Neural crest cell (in vitro differentiated cells): Measurements from ENCODE around the gene MAN2B2. TPM values are rescaled to one million over a fixed set of nuclear protein-coding genes. Genes with fewer than 3 reads are reported as not detected.
"Not testable (repeated sequence)": the region's sequence is repeated elsewhere in the genome, so short reads cannot be mapped to it uniquely, and the experiment has no call there.

Experiments used
- DNase-seq: peaks from one replicate; pipeline ENCODE4 v3.0.0; 2021; ENCODE audit warnings: low read depth, mixed read lengths, low spot score
- H3K27ac Mint-ChIP-seq: one replicate; pipeline ENCODE4 v1.8.0; 2021; ENCODE audit warnings: mild to moderate bottlenecking, mixed read lengths; ENCODE audit not compliant: unreplicated experiment
- H3K27me3 Mint-ChIP-seq: 2 replicates; pipeline ENCODE4 v1.8.0; 2021; ENCODE audit warnings: low read depth, mild to moderate bottlenecking, mixed read lengths
- H3K36me3 Mint-ChIP-seq: 2 replicates; pipeline ENCODE4 v1.8.0; 2021; ENCODE audit warnings: low read depth, mild to moderate bottlenecking, mixed read lengths
- H3K4me1 Mint-ChIP-seq: 2 replicates; pipeline ENCODE4 v1.8.0; 2021; ENCODE audit warnings: mixed read lengths
- H3K4me3 Mint-ChIP-seq: one replicate; pipeline ENCODE4 v1.8.0; 2021; ENCODE audit warnings: mild to moderate bottlenecking, mixed read lengths
- H3K9me3 Mint-ChIP-seq: 2 replicates; pipeline ENCODE4 v1.8.0; 2021; ENCODE audit warnings: mixed read lengths
- CTCF ChIP-seq: fragments of 200-600 bp; sonication (generic); conservative IDR thresholded peaks from 2 replicates; pipeline ENCODE4 v1.5.0; 2021; ENCODE audit warnings: antibody characterized with exemption, mild to moderate bottlenecking
- total RNA-seq: library from RNA; stranded (reverse); gene quantifications from 2 replicates; pipeline ENCODE4 v1.2.1, GENCODE V29; 2021

Gene MAN2B2
- total RNA-seq, 1 donor from 2014 or later: 9.4 TPM

GRCh38 chr4:6644792-6645530 lies 70.0 kb downstream of the MAN2B2 start:
- peak overlapping the region; percentile 73 for H3K4me3 Mint-ChIP-seq
- peaks cover 24% of the 10 kb centered on the region for H3K36me3 Mint-ChIP-seq
- H3K27me3 Mint-ChIP-seq: no peaks in the 10 kb centered on the region
- H3K4me1 Mint-ChIP-seq: peaks cover 36% of the 10 kb centered on the region
- no peak for TF ChIP-seq CTCF
- no peak overlapping the region for H3K27ac Mint-ChIP-seq
- no peak for DNase-seq
- H3K9me3 Mint-ChIP-seq: no peaks in the 10 kb centered on the region

- TF ChIP-seq CTCF: no peak
- no peak for DNase-seq
- no peak overlapping the region for H3K4me3 Mint-ChIP-seq
- no peaks in the 10 kb centered on the region for H3K9me3 Mint-ChIP-seq
- no peak overlapping the region for H3K27ac Mint-ChIP-seq
- H3K27me3 Mint-ChIP-seq: no peaks in the 10 kb centered on the region
- peaks cover 18% of the 10 kb centered on the region for H3K4me1 Mint-ChIP-seq
- H3K36me3 Mint-ChIP-seq: peaks cover 7% of the 10 kb centered on the region
Measured at GRCh38 chr4:6647169-6647568, 72.2 kb downstream of the MAN2B2 start.

- Mint-ChIP-seq H3K9me3 (no peaks in the 10 kb centered on the region), H3K36me3 (peaks cover 5% of the 10 kb centered on the region), H3K4me3 (no peak overlapping the region), H3K27me3 (no peaks in the 10 kb centered on the region), H3K27ac (no peak overlapping the region), H3K4me1 (peaks cover 13% of the 10 kb centered on the region)
- TF ChIP-seq CTCF: no peak
- DNase-seq: no peak
Measured at GRCh38 chr4:6647582-6648230, 72.7 kb downstream of the MAN2B2 start.

- no peak for DNase-seq
- H3K4me3 Mint-ChIP-seq: no peak overlapping the region
- peaks cover 4% of the 10 kb centered on the region for H3K4me1 Mint-ChIP-seq
- no peaks in the 10 kb centered on the region for H3K36me3 Mint-ChIP-seq
- no peak for TF ChIP-seq CTCF
- no peaks in the 10 kb centered on the region for H3K9me3 Mint-ChIP-seq
- H3K27ac Mint-ChIP-seq: no peak overlapping the region
- H3K27me3 Mint-ChIP-seq: no peaks in the 10 kb centered on the region
Measured at GRCh38 chr4:6649216-6649615, 74.2 kb downstream of the MAN2B2 start.

GRCh38 chr4:6654211-6654610 lies 79.2 kb downstream of the MAN2B2 start:
- not testable (repeated sequence) for H3K9me3 Mint-ChIP-seq, H3K27ac Mint-ChIP-seq, H3K27me3 Mint-ChIP-seq, H3K4me1 Mint-ChIP-seq, H3K4me3 Mint-ChIP-seq, DNase-seq, H3K36me3 Mint-ChIP-seq

- not testable (repeated sequence) for H3K9me3 Mint-ChIP-seq, H3K4me1 Mint-ChIP-seq, H3K36me3 Mint-ChIP-seq, DNase-seq, H3K27ac Mint-ChIP-seq, H3K4me3 Mint-ChIP-seq
- peaks cover 10% of the 10 kb centered on the region for H3K27me3 Mint-ChIP-seq
Measured at GRCh38 chr4:6655291-6655690, 80.3 kb downstream of the MAN2B2 start.
